ENCODE results near the gene RYR2.
"Not testable (repeated sequence)": the region's sequence is repeated elsewhere in the genome, so short reads cannot be mapped to it uniquely, and the experiment has no call there.

The RYR2 gene

GRCh38 chr1:237583270-237583669 is 541.3 kb downstream of the RYR2 start:
- no peak for TF ChIP-seq CTCF (IDR thresholded peaks at IDR 0.05)
- peaks cover 3% of the 10 kb centered on the region for H3K27me3 Mint-ChIP-seq (ENCODE audit: low read depth, poor library complexity)
- DNase-seq: no peak
- H3K4me3 Mint-ChIP-seq: no peak overlapping the region
- H3K27ac Mint-ChIP-seq: no peak overlapping the region
- no peaks in the 10 kb centered on the region for H3K4me1 Mint-ChIP-seq
- H3K9me3 Mint-ChIP-seq: peaks cover 15% of the 10 kb centered on the region
- H3K36me3 Mint-ChIP-seq (ENCODE audit: low read depth): no peaks in the 10 kb centered on the region

- DNase-seq: no peak
- peaks cover 10% of the 10 kb centered on the region for H3K9me3 Mint-ChIP-seq
- H3K4me3 Mint-ChIP-seq: no peak overlapping the region
- H3K36me3 Mint-ChIP-seq (ENCODE audit: low read depth): no peaks in the 10 kb centered on the region
- no peak overlapping the region for H3K27ac Mint-ChIP-seq
- no peaks in the 10 kb centered on the region for H3K4me1 Mint-ChIP-seq
- peaks cover 3% of the 10 kb centered on the region for H3K27me3 Mint-ChIP-seq (ENCODE audit: low read depth, poor library complexity)
- TF ChIP-seq CTCF (IDR thresholded peaks at IDR 0.05): no peak
These were observed 541.8 kb downstream of the RYR2 start for GRCh38 chr1:237583756-237584155.

- Mint-ChIP-seq H3K4me1 (no peaks in the 10 kb centered on the region), H3K9me3 (no peaks in the 10 kb centered on the region), H3K4me3 (no peak overlapping the region), H3K27ac (no peak overlapping the region), H3K36me3 (ENCODE audit: low read depth) (no peaks in the 10 kb centered on the region), H3K27me3 (ENCODE audit: low read depth, poor library complexity) (peaks cover 3% of the 10 kb centered on the region)
- DNase-seq: no peak
- TF ChIP-seq CTCF (IDR thresholded peaks at IDR 0.05): no peak
These were observed 548.4 kb downstream of the RYR2 start for GRCh38 chr1:237590386-237590785.

- Mint-ChIP-seq H3K4me3 (no peak overlapping the region), H3K27me3 (ENCODE audit: low read depth, poor library complexity) (peaks cover 3% of the 10 kb centered on the region), H3K4me1 (no peaks in the 10 kb centered on the region), H3K27ac (no peak overlapping the region), H3K36me3 (ENCODE audit: low read depth) (no peaks in the 10 kb centered on the region), H3K9me3 (peaks cover 6% of the 10 kb centered on the region)
- TF ChIP-seq CTCF (IDR thresholded peaks at IDR 0.05): no peak
- DNase-seq: no peak
These were observed 549.4 kb downstream of the RYR2 start for GRCh38 chr1:237591353-237591752.

- not testable (repeated sequence) for H3K27me3 Mint-ChIP-seq (ENCODE audit: low read depth, poor library complexity); H3K4me3 Mint-ChIP-seq; DNase-seq; H3K4me1 Mint-ChIP-seq; H3K27ac Mint-ChIP-seq; H3K9me3 Mint-ChIP-seq; H3K36me3 Mint-ChIP-seq (ENCODE audit: low read depth)
These were observed 561.1 kb downstream of the RYR2 start for GRCh38 chr1:237603036-237603568.

GRCh38 chr1:237608433-237608832 is 566.4 kb downstream of the RYR2 start:
- TF ChIP-seq CTCF (IDR thresholded peaks at IDR 0.05): no peak
- no peak for DNase-seq
- H3K4me3 Mint-ChIP-seq: no peak overlapping the region
- no peaks in the 10 kb centered on the region for H3K4me1 Mint-ChIP-seq
- H3K27ac Mint-ChIP-seq: no peak overlapping the region
- H3K9me3 Mint-ChIP-seq: peaks cover 8% of the 10 kb centered on the region
- H3K27me3 Mint-ChIP-seq (ENCODE audit: low read depth, poor library complexity): no peaks in the 10 kb centered on the region
- no peaks in the 10 kb centered on the region for H3K36me3 Mint-ChIP-seq (ENCODE audit: low read depth)

Data from nephron progenitor cell (in vitro differentiated cells).